H1 (cell line): ENCODE measurements around the gene TEX28. TPM values are rescaled to one million over a fixed set of nuclear protein-coding genes. Genes with fewer than 3 reads are reported as not detected.

Experiments
- CTCF ChIA-PET: fragments of 300-600 bp; sonication (Branson Sonifier 250); formaldehyde crosslinking; loops from one replicate; lab custom pipeline; 2021; ENCODE audit not compliant: partially characterized antibody; lab: Charles Lee
- POLR2A ChIA-PET: fragments of 300-600 bp; sonication (Branson Sonifier 250); formaldehyde crosslinking; loops from one replicate; lab custom pipeline; 2021; ENCODE audit warnings: inconsistent platforms; ENCODE audit not compliant: partially characterized antibody; lab: Charles Lee
- DNase-seq, 2 experiments: peaks; one replicate each; pipeline versions ENCODE4 v3.0.0 to v3.0.0-alpha.2; 2010 to 2022; ENCODE audit warnings: low spot score in 2 of 2, low read depth in 1 of 2, mixed read lengths in 1 of 2
- FAIRE-seq: peaks from 2 replicates; lab custom pipeline; 2011; peaks lifted over from hg19 to GRCh38; lab: Jason Lieb, UNC
- H2AFZ ChIP-seq: 2 replicates; pipeline ENCODE4 v1.8.1; 2012; ENCODE audit warnings: low read length, inconsistent platforms
- H2AK5ac ChIP-seq: 2 replicates; pipeline ENCODE4 v1.6.1; 2013; ENCODE audit warnings: low read depth, low read length
- H2BK120ac ChIP-seq: replicated peaks from 2 replicates; pipeline ENCODE3; 2013; ENCODE audit warnings: low read depth, low read length, inconsistent platforms
- H2BK12ac ChIP-seq: 2 replicates; pipeline ENCODE4 v1.6.1; 2013; ENCODE audit warnings: low read depth, low read length
- H2BK15ac ChIP-seq: 2 replicates; pipeline ENCODE4 v1.6.1; 2013; ENCODE audit warnings: low read length
- H2BK20ac ChIP-seq: 2 replicates; pipeline ENCODE4 v1.6.1; 2013; ENCODE audit warnings: low read length
- H2BK5ac ChIP-seq: 2 replicates; pipeline ENCODE4 v1.6.1; 2013; ENCODE audit warnings: low read depth, low read length
- H3K14ac ChIP-seq: 2 replicates; pipeline ENCODE4 v1.6.1; 2013; ENCODE audit warnings: inconsistent platforms; ENCODE audit not compliant: insufficient read length
- H3K18ac ChIP-seq: 2 replicates; pipeline ENCODE4 v1.6.1; 2013; ENCODE audit warnings: low read length; ENCODE audit errors: extremely low read depth
- H3K23ac ChIP-seq: 2 replicates; pipeline ENCODE4 v1.6.1; 2013; ENCODE audit warnings: inconsistent platforms; ENCODE audit not compliant: insufficient read length
- H3K23me2 ChIP-seq: 2 replicates; pipeline ENCODE4 v1.6.1; 2013; ENCODE audit warnings: low read depth, low read length
- H3K27ac ChIP-seq: 2 replicates; pipeline ENCODE4 v1.6.1; 2011; ENCODE audit warnings: low read depth, low read length, inconsistent platforms
- H3K27me3 ChIP-seq, 4 experiments: replicated peaks in 1 of 4; 1 replicate in 1 of 4; 2 replicates in 3 of 4; pipeline versions ENCODE4 v1.6.1 to v1.8.1; 2011 to 2013; ENCODE audit warnings: low read length in 3 of 4, mild to moderate bottlenecking in 3 of 4, inconsistent platforms in 2 of 4, mixed read lengths in 2 of 4, moderate library complexity in 1 of 4; ENCODE audit not compliant: control insufficient read depth in 3 of 4, insufficient read depth in 3 of 4; ENCODE audit errors: extremely low read depth in 1 of 4
- H3K36me3 ChIP-seq, 4 experiments: 2 replicates each; pipeline versions ENCODE4 v1.6.1 to v1.8.1; 2011 to 2013; ENCODE audit warnings: mild to moderate bottlenecking in 4 of 4, low read length in 3 of 4, moderate library complexity in 2 of 4, control low read depth in 1 of 4, inconsistent platforms in 1 of 4; ENCODE audit not compliant: insufficient read depth in 4 of 4, control insufficient read depth in 2 of 4
- H3K4ac ChIP-seq: replicated peaks from 2 replicates; pipeline ENCODE3; 2013; ENCODE audit warnings: low read length, low read depth, mixed read lengths, inconsistent platforms; ENCODE audit not compliant: insufficient read length
- H3K4me1 ChIP-seq, 4 experiments: replicated peaks in 1 of 4; 1 replicate in 1 of 4; 2 replicates in 3 of 4; pipeline versions ENCODE4 v1.6.1 to v1.8.1; 2011 to 2013; ENCODE audit warnings: low read length in 3 of 4, inconsistent platforms in 2 of 4, mixed read lengths in 1 of 4; ENCODE audit not compliant: insufficient read depth in 4 of 4, control insufficient read depth in 3 of 4
- H3K4me2 ChIP-seq, 2 experiments: 2 replicates each; pipeline versions ENCODE4 v1.6.1 to v1.8.1; 2011 to 2013; ENCODE audit warnings: low read depth in 2 of 2, low read length in 2 of 2, control low read depth in 1 of 2, inconsistent platforms in 1 of 2, mild to moderate bottlenecking in 1 of 2; ENCODE audit not compliant: insufficient read depth in 1 of 2
- H3K4me3 ChIP-seq, 4 experiments: fragments of 200-600, 300-600 bp in 1 of 4; sonication (generic), shearing (Covaris generic), sonication (Bioruptor Twin) in 1 of 4; 2 replicates each; pipeline versions ENCODE4 v1.5.1 to v1.8.1; 2011 to 2016; ENCODE audit warnings: low read length in 4 of 4, low read depth in 3 of 4, control low read depth in 2 of 4, inconsistent platforms in 2 of 4, mild to moderate bottlenecking in 2 of 4, mixed read lengths in 1 of 4, moderate library complexity in 1 of 4; ENCODE audit not compliant: insufficient read depth in 2 of 4; ENCODE audit errors: extremely low read depth in 1 of 4
- H3K56ac ChIP-seq: replicated peaks from 2 replicates; pipeline ENCODE3; 2013; ENCODE audit warnings: low read depth, mild to moderate bottlenecking, mixed read lengths, low read length, inconsistent platforms; ENCODE audit not compliant: insufficient read length
- H3K79me1 ChIP-seq: 2 replicates; pipeline ENCODE4 v1.6.1; 2013; ENCODE audit warnings: low read depth, low read length, control low read depth
- H3K79me2 ChIP-seq, 2 experiments: 2 replicates each; pipeline versions ENCODE4 v1.6.1 to v1.8.1; 2012 to 2013; ENCODE audit warnings: low read length in 2 of 2, mild to moderate bottlenecking in 2 of 2, inconsistent platforms in 1 of 2; ENCODE audit not compliant: insufficient read depth in 2 of 2, control insufficient read depth in 1 of 2
- H3K9ac ChIP-seq, 4 experiments: replicated peaks in 1 of 4; 1 replicate in 1 of 4; 2 replicates in 3 of 4; pipeline versions ENCODE4 v1.6.1 to v1.8.1; 2011 to 2013; ENCODE audit warnings: low read depth in 3 of 4, low read length in 3 of 4, control low read depth in 2 of 4, mild to moderate bottlenecking in 2 of 4, moderate library complexity in 2 of 4, inconsistent platforms in 1 of 4; ENCODE audit errors: extremely low read depth in 1 of 4
- H3K9me3 ChIP-seq, 2 experiments: 2 replicates each; pipeline versions ENCODE4 v1.6.1 to v1.8.1; 2012 to 2013; ENCODE audit warnings: mild to moderate bottlenecking in 2 of 2, moderate library complexity in 2 of 2, control low read depth in 1 of 2, inconsistent platforms in 1 of 2, low read depth in 1 of 2, low read length in 1 of 2, mixed read lengths in 1 of 2; ENCODE audit not compliant: insufficient read depth in 2 of 2
- H4K20me1 ChIP-seq, 2 experiments: replicated peaks in 1 of 2; 2 replicates each; pipeline versions ENCODE3 to v1.8.1; 2011 to 2013; ENCODE audit warnings: inconsistent platforms in 2 of 2, low read length in 2 of 2, mild to moderate bottlenecking in 1 of 2; ENCODE audit not compliant: insufficient read depth in 2 of 2, control insufficient read depth in 1 of 2
- H4K5ac ChIP-seq: 2 replicates; pipeline ENCODE4 v1.6.1; 2013; ENCODE audit warnings: low read length, low read depth, mixed read lengths, inconsistent platforms; ENCODE audit not compliant: insufficient read length
- H4K8ac ChIP-seq: 2 replicates; pipeline ENCODE4 v1.8.0; 2013; ENCODE audit warnings: mild to moderate bottlenecking, moderate library complexity, low read length, inconsistent platforms; ENCODE audit not compliant: insufficient read depth; ENCODE audit errors: extremely low read depth
- H4K91ac ChIP-seq: replicated peaks from 2 replicates; pipeline ENCODE3; 2013; ENCODE audit warnings: low read length, mixed read lengths, inconsistent platforms; ENCODE audit not compliant: insufficient read length
- CTCF ChIP-seq, 3 experiments: IDR thresholded peaks; 1 replicate in 2 of 3; 2 replicates in 1 of 3; pipeline versions ENCODE4 v1.5.1 to v1.6.1; 2011; ENCODE audit warnings: low read length in 3 of 3, mild to moderate bottlenecking in 3 of 3, inconsistent platforms in 2 of 3, low read depth in 1 of 3, moderate library complexity in 1 of 3; ENCODE audit not compliant: insufficient read depth in 1 of 3; ENCODE audit errors: control extremely low read depth in 1 of 3
- RAD21 ChIP-seq, 2 experiments: IDR thresholded peaks in 1 of 2; conservative IDR thresholded peaks in 1 of 2; 2 replicates each; pipeline ENCODE4 v1.6.1; 2011; ENCODE audit warnings: low read depth in 2 of 2, low read length in 2 of 2, improper control_type of control experiment in 1 of 2, inconsistent platforms in 1 of 2, mild to moderate bottlenecking in 1 of 2, moderate library complexity in 1 of 2
- SP2 ChIP-seq: IDR thresholded peaks from 2 replicates; pipeline ENCODE4 v1.6.1; 2012; ENCODE audit warnings: mild to moderate bottlenecking, low read length, inconsistent platforms
- WGBS, 2 experiments: shearing (Covaris generic) in 1 of 2; methylation state at CpG; one replicate each; pipeline versions ENCODE4 v1.1.6 to v1.1.7; 2013 to 2015; ENCODE audit warnings: low lambda C conversion rate in 2 of 2, mixed read lengths in 2 of 2, inconsistent platforms in 1 of 2, low coverage in 1 of 2, missing lambda C conversion rate in 1 of 2; ENCODE audit not compliant: insufficient replicate concordance in 2 of 2, insufficient coverage in 1 of 2, insufficient read length in 1 of 2; ENCODE audit errors: extremely low coverage in 1 of 2, missing lambda C conversion rate in 1 of 2; 5-methylcytosine and 5-hydroxymethylcytosine counted together
- polyA plus RNA-seq, 7 experiments: library from polyadenylated mRNA; depleted of rRNA in 3 of 7; stranded (reverse) in 5 of 7; unstranded in 2 of 7; fragments of >200 nt in 5 of 7; fragments of 200-250 nt in 2 of 7; gene quantifications; 1 replicate in 5 of 7; 2 replicates in 1 of 7; 4 replicates in 1 of 7; pipeline versions ENCODE4 v1.2.1 to v1.2.3, GENCODE V29; 2011 to 2013; ENCODE audit warnings: missing spikeins in 2 of 7, mixed read lengths in 2 of 7
- total RNA-seq: library from RNA; stranded (reverse); fragmentation: NEBNext Ultra II Directional; extraction: Animal tissue kit (Norgen Biotek cat#: 25700); gene quantifications from 2 replicates; pipeline ENCODE4 v1.2.1, GENCODE V29; 2021

Gene TEX28
- total and polyA plus RNA-seq, 2 of the 8 experiments (the other 6 are each of a cell fraction or from before 2014, with no cell fraction given) = not detected

GRCh38 chrX:154317391-154317995, 22.6 kb upstream of the TEX28 start:
- Histone ChIP-seq H3K9me3 (no peaks in the 10 kb centered on the region), H2AK5ac (no peak overlapping the region), H3K23ac (no peak overlapping the region), H3K36me3 (no peaks in the 10 kb centered on the region), H3K27me3 (no peaks in the 10 kb centered on the region), H3K27ac (no peak overlapping the region), H3K79me2 (no peaks in the 10 kb centered on the region), H3K18ac (no peak overlapping the region), H2BK5ac (no peak overlapping the region), H3K56ac (no peak overlapping the region), H3K14ac (no peak overlapping the region), H4K20me1 (no peaks in the 10 kb centered on the region), H2BK120ac (no peak overlapping the region), H4K8ac (no peak overlapping the region; the same call in 1 of the 2 replicates), H4K5ac (no peak overlapping the region), H3K4me1 (no peaks in the 10 kb centered on the region), H2AFZ (no peak overlapping the region; the same call in 1 of the 2 replicates), H3K79me1 (no peaks in the 10 kb centered on the region), H2BK15ac (no peak overlapping the region), H4K91ac (no peak overlapping the region), H2BK12ac (no peak overlapping the region), H3K9ac (no peak overlapping the region), H3K4me3 (no peak overlapping the region), H3K4me2 (no peak overlapping the region), H2BK20ac (no peak overlapping the region), H3K4ac (no peak overlapping the region), H3K23me2 (no peaks in the 10 kb centered on the region)
- ChIA-PET CTCF (interaction anchor here (0.6 to 2.2 kb wide), 8 partner anchors 8 to 210 kb away, joined by 3 to 12 read pairs (median 4); partner anchors contain the start of gene TAFAZZIN), POLR2A (interaction anchor here (1.8 kb wide), 1 partner anchor 82 kb away, joined by 5 read pairs; no protein-coding TSS in a partner anchor)
- TF ChIP-seq SP2 = no peak
- peak; percentile 27 to 47; a peak in 3 of 4 replicates for TF ChIP-seq RAD21 (IDR thresholded peaks at IDR 0.05 in 1 of 2, conservative IDR thresholded peaks at IDR 0.05 in 1 of 2; ENCODE audit: low read depth in 2 of 2, low read length in 2 of 2)
- peak in 2 of 3 experiments; percentile 36 to 58; a peak in 3 of 4 replicates for TF ChIP-seq CTCF (IDR thresholded peaks at IDR 0.05; ENCODE audit: control extremely low read depth in 1 of 3, insufficient read depth in 1 of 3, low read depth in 1 of 3, low read length in 3 of 3)
- 53% methylated on average over 6 of the region's 7 CpGs; no CpG with 5 or more reads in 1 of the 2 experiments for WGBS, 2 experiments
- FAIRE-seq = no peak
- DNase-seq = peak in 1 of 2 experiments; percentile 58
